Spinal cord (tissue), 10 donors: ENCODE results near the gene PCDH9. TPM values are rescaled to one million over a fixed set of nuclear protein-coding genes. Genes with fewer than 3 reads are reported as not detected.
A peak's percentile ranks its signal among the peaks of the same experiment; 100 is the strongest.

ENCODE experiments used
- DNase-seq, 6 donors: peaks; one replicate each; pipeline versions ENCODE4 v3.0.0 to v3.0.0-alpha.2; 2013 to 2015; ENCODE audit warnings: low spot score in 6 of 6, low read depth in 4 of 6
- H3K27ac ChIP-seq: one replicate; pipeline ENCODE4 v1.5.1; 2013; ENCODE audit warnings: low read depth, low read length, control low read depth
- H3K27me3 ChIP-seq: one replicate; pipeline ENCODE4 v1.6.1; 2013; ENCODE audit warnings: low read length; ENCODE audit not compliant: control insufficient read depth, insufficient read depth
- H3K36me3 ChIP-seq: one replicate; pipeline ENCODE4 v1.6.1; 2013; ENCODE audit warnings: low read length; ENCODE audit not compliant: control insufficient read depth, insufficient read depth
- H3K4me1 ChIP-seq: one replicate; pipeline ENCODE4 v1.6.1; 2013; ENCODE audit warnings: low read length; ENCODE audit not compliant: control insufficient read depth, insufficient read depth
- H3K4me3 ChIP-seq: one replicate; pipeline ENCODE4 v1.5.1; 2013; ENCODE audit warnings: low read depth, low read length, control low read depth
- H3K9me3 ChIP-seq: one replicate; pipeline ENCODE4 v1.6.1; 2013; ENCODE audit warnings: low read length; ENCODE audit not compliant: control insufficient read depth, insufficient read depth
- WGBS: methylation state at CpG from one replicate; pipeline ENCODE4 v1.1.5; 2013; ENCODE audit warnings: missing lambda C conversion rate; ENCODE audit not compliant: insufficient coverage; 5-methylcytosine and 5-hydroxymethylcytosine counted together
- polyA plus RNA-seq, 2 donors: library from polyadenylated mRNA; unstranded; fragments of 120-200 nt; gene quantifications; one replicate each; pipeline ENCODE4 v1.2.1, GENCODE V29; 2013; ENCODE audit not compliant: insufficient read length in 2 of 2
- total RNA-seq, 2 donors: library from RNA; depleted of rRNA in 1 of 2; stranded (reverse); fragments of 120-200 nt in 1 of 2; fragments of >200 nt in 1 of 2; gene quantifications; one replicate each; pipeline versions ENCODE4 v1.2.3 to v1.2.4, GENCODE V29; 2013 to 2014
- donor health status: healthy.

Gene PCDH9
- total and polyA plus RNA-seq, 4 donors = 37.6 to 180 (median 60.7) TPM

DNA sequence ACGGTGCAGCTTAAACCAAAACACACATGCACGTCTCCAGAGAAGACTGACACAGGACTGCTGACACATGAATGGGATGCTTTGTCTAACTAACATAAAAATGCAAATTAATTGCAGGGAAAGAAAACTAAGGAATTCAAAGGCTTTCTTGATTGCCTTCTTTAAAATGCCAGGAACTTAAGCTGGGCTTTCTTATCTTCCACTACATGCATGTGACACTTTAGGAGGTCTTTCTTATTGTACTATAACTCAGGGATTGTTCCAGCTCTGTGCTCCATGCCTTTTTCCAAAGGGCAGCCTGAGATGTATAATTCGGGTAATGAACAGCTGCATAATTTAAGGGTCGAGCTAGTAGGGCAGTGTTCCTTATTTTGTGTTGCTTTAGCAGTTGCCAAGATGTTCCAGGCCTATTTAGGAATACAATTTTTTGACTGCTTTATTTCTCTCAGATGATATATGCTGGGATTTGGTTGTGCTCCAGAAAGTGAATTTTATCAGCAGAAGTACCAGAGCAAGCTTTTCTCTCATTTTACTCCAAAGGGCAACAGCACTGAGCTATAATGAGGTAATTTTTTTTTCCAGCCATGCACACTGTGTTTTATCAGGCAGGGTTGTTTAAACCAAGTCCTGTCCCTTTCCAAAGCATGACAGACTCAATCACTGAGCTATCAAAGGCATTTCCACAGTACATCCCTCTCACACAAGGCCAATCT is 885.2 kb downstream of the PCDH9 start:
- 7% methylated on average over 2 of the region's 4 CpGs for WGBS
- H3K9me3 ChIP-seq = no peaks in the 10 kb centered on the region
- DNase-seq = peak in 4 of 6 donors; percentile 21 to 88 (median 62)

DNA sequence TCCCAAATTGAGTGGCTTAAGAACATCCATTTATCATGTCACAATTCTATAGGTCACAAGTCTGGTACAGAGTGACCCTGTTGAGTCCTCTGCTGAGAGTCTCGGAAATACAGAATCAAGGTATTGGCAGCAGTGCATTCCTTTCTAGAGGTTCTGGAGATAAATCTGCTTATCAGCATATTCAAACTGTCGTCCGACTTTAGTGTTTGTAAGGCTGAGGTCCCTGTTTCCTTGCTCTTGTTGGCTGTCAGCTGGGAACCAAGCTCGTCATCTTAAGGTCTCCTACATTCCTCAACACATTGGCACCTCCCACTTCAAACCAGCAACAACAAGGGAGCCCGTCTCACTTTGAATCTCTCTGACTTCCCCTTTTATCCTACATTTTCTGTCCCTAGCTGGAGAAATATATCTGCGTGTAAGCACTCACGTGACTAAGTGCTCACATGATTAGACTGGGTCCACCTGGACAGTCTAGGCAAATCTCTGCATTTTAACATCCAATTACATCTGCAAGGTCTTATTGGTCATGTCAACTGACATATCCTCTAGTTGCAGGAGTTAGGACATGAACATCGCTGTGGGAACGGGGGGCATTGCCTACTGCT is 886.8 kb downstream of the PCDH9 start:
- H3K4me3 ChIP-seq = no peak overlapping the region

More for the DNA sequence above, 885.2 kb downstream of the PCDH9 start:
- Histone ChIP-seq H3K36me3 (no peaks in the 10 kb centered on the region), H3K27me3 (no peaks in the 10 kb centered on the region), H3K4me3 (no peak overlapping the region), H3K4me1 (peaks cover 9% of the 10 kb centered on the region), H3K27ac (peak overlapping the region; percentile 49)

DNA sequence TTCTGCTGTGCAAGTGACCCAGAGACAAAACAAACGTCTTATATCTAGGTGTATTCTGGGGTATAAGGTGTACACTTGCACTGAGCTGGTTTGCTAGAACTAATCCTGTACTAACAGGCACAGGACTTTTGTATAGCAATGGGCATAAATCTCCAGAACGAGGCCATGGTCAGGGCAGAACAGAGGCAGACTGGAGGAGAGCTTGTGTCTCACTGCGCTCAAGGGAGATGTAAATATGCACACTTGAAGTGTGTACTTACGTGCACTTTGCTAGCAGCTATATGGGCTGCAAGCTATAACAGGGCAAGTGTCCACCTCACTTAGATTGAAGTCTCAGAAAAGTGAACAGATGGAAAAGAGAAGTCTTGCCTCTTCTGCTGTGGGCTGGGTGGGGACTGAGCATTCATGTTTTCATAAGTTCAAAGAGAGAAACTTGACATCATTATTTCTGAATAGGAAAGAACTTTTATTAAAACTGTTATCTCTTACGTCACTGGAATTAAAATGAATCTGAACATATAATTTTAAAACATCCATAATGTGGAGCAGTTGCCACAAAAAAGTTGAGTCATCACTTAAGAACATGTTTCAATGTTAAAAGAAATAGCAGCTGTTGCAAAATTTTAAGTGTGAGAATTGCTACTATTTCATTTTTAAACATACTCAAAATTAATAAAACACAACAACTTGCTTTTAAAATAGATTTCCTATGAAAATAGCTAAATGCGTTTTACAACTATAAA is 888.3 kb downstream of the PCDH9 start:
- H3K9me3 ChIP-seq = no peaks in the 10 kb centered on the region
- peaks cover 4% of the 10 kb centered on the region for H3K4me1 ChIP-seq
- 44% methylated on average over 4 of the region's 6 CpGs for WGBS
- DNase-seq = peak in 1 of 6 donors; percentile 40
- H3K4me3 ChIP-seq = no peak overlapping the region
- no peaks in the 10 kb centered on the region for H3K36me3 ChIP-seq
- H3K27ac ChIP-seq = no peak overlapping the region
- H3K27me3 ChIP-seq = no peaks in the 10 kb centered on the region

More for the DNA sequence above, 886.8 kb downstream of the PCDH9 start:
- no peak for DNase-seq
- 97% methylated on average over 7 of the region's 9 CpGs for WGBS
- no peaks in the 10 kb centered on the region for H3K36me3 ChIP-seq
- H3K9me3 ChIP-seq = no peaks in the 10 kb centered on the region
- peaks cover 4% of the 10 kb centered on the region for H3K4me1 ChIP-seq
- H3K27me3 ChIP-seq = no peaks in the 10 kb centered on the region
- H3K27ac ChIP-seq = no peak overlapping the region

- H3K4me3 ChIP-seq = no peak overlapping the region
- no peaks in the 10 kb centered on the region for H3K36me3 ChIP-seq
- no peak overlapping the region for H3K27ac ChIP-seq
- DNase-seq = no peak
- no peaks in the 10 kb centered on the region for H3K9me3 ChIP-seq
- no peaks in the 10 kb centered on the region for H3K4me1 ChIP-seq
- H3K27me3 ChIP-seq = no peaks in the 10 kb centered on the region
These were observed 890.9 kb downstream of the PCDH9 start for GRCh38 chr13:66339214-66339613.

- Histone ChIP-seq H3K4me3 (no peak overlapping the region), H3K27ac (no peak overlapping the region), H3K36me3 (no peaks in the 10 kb centered on the region), H3K27me3 (no peaks in the 10 kb centered on the region), H3K9me3 (no peaks in the 10 kb centered on the region), H3K4me1 (no peaks in the 10 kb centered on the region)
- DNase-seq = peak in 1 of 6 donors; percentile 42
- WGBS = no CpG with 5 or more reads among the region's 1 CpG
These were observed 891.6 kb downstream of the PCDH9 start for GRCh38 chr13:66338542-66338941.

DNA sequence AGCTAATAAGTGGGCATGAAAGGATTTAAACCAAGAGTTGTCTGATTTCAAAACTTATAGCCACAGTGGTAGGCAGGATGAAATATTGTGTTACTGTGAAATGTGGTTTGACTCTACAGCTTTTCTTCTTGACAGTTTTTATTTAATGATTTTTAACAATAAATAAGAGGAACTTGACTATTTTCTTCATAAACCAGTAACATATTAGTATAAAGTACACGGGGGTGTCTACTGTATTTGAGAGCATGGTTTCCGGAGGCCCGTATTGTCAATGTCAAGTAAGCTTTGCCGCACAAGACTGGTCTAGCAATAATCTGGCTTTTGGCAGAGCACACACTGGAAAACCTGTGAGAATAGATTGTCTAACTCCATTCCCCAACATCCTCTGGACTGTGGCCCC is 894.5 kb downstream of the PCDH9 start:
- no peaks in the 10 kb centered on the region for H3K9me3 ChIP-seq
- no peaks in the 10 kb centered on the region for H3K4me1 ChIP-seq
- no peak overlapping the region for H3K4me3 ChIP-seq
- H3K27me3 ChIP-seq = no peaks in the 10 kb centered on the region
- WGBS = 100% methylated on average over 3 of the region's 4 CpGs
- no peak overlapping the region for H3K27ac ChIP-seq
- H3K36me3 ChIP-seq = no peaks in the 10 kb centered on the region
- DNase-seq = no peak

- no peaks in the 10 kb centered on the region for H3K27me3 ChIP-seq
- peak in 2 of 6 donors; percentile 57 to 71 for DNase-seq
- no CpG with 5 or more reads among the region's 1 CpG for WGBS
These were observed 900.1 kb downstream of the PCDH9 start for GRCh38 chr13:66329988-66330451.

DNA sequence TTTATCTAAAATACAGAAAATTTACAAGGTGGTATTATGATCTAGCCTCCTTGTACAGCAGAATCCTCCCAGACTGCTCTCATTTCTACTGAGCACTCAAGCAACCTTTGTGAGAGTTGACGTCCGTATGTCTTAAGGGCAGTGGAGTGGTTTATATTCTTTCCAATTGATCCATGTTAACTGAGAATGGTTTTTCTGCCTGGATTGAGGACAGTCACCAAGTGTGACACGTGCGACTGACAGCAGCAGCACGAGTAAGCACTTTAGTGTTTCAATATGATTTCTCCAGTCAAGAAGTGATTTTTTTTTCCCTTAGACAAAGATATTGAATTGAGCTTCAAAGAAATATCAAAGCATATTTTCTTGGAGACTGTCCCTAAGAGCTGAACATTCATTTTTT is 901.7 kb downstream of the PCDH9 start:
- DNase-seq = peak in 1 of 6 donors; percentile 20
- no peaks in the 10 kb centered on the region for H3K4me1 ChIP-seq
- H3K36me3 ChIP-seq = no peaks in the 10 kb centered on the region
- H3K9me3 ChIP-seq = no peaks in the 10 kb centered on the region
- no peaks in the 10 kb centered on the region for H3K27me3 ChIP-seq
- no peak overlapping the region for H3K4me3 ChIP-seq
- 100% methylated on average over 1 of the region's 5 CpGs for WGBS
- H3K27ac ChIP-seq = no peak overlapping the region

More at GRCh38 chr13:66329988-66330451, 900.1 kb downstream of the PCDH9 start:
- Histone ChIP-seq H3K36me3 (no peaks in the 10 kb centered on the region), H3K27ac (peak overlapping the region; percentile 38), H3K4me1 (no peaks in the 10 kb centered on the region), H3K9me3 (no peaks in the 10 kb centered on the region), H3K4me3 (no peak overlapping the region)

DNA sequence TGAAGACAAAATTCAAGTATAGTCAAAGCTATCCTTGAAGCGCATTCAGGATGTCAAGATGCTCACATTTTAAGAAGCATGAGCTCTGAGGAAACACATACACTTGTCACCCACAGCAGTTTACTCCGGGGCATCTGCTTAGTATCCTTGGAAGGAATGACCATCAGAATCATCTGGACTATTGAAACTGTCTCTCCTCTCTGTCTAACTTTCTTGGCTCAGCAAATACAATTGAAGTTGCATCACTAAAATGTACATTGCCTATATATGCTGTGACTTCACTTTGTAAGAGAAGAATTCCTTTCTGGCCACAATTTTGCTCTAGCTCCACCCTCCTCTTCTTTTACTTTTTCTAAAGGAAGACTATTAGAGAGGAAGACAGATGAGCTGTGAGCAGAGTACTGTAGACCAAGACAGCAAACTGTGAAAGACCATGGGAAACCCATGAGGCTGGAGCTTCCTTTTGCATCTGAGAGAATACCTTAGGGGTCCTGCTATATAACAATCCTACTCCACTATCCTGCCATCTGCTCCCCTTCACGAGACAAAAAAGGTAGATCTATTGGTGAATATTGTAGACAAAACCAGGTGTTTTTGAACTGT is 906.3 kb downstream of the PCDH9 start:
- 86% methylated on average over 1 of the region's 3 CpGs for WGBS
- Histone ChIP-seq H3K36me3 (no peaks in the 10 kb centered on the region), H3K27me3 (no peaks in the 10 kb centered on the region), H3K27ac (no peak overlapping the region), H3K4me1 (no peaks in the 10 kb centered on the region), H3K9me3 (no peaks in the 10 kb centered on the region), H3K4me3 (no peak overlapping the region)
- DNase-seq = no peak
